Mucosa of descending colon (tissue), 3 donors: ENCODE results near the gene LPCAT1. TPM values are rescaled to one million over a fixed set of nuclear protein-coding genes. Genes with fewer than 3 reads are reported as not detected.

Source experiments
- ATAC-seq: fragments of 200-7000 bp; cut with Tn5 transposase; one replicate; pipeline ENCODE4 v1.9.1; 2020; ENCODE audit warnings: mild to moderate bottlenecking, moderate library complexity
- DNase-seq, 3 donors: peaks; one replicate each; pipeline ENCODE4 v3.0.0-alpha.2; 2020
- H3K36me3 ChIP-seq: fragments of 200-600 bp; one replicate; pipeline ENCODE4 v1.8.0; 2021; ENCODE audit warnings: low read depth, mild to moderate bottlenecking
- H3K4me1 ChIP-seq: fragments of 200-600 bp; one replicate; pipeline ENCODE4 v1.8.0; 2021; ENCODE audit warnings: low read depth, mild to moderate bottlenecking
- H3K4me3 ChIP-seq: fragments of 200-600 bp; one replicate; pipeline ENCODE4 v1.8.0; 2021; ENCODE audit warnings: mild to moderate bottlenecking
- H3K9me3 ChIP-seq: fragments of 200-600 bp; one replicate; pipeline ENCODE4 v1.8.0; 2021; ENCODE audit warnings: mild to moderate bottlenecking
- intact Hi-C, 2 donors: fragments of 100-400 bp; cut with DNase I in 1 of 2; cut with micrococcal nuclease in 1 of 2; formaldehyde crosslinking; loops; one replicate each; pipeline versions ENCODE4 v1.11.0 to v1.11.1; 2022; cut with DNase I, micrococcal nuclease
- total RNA-seq, 3 donors: library from RNA; stranded (reverse); fragmentation: NEBNext Ultra II Directional in 2 of 3; extraction: Animal tissue kit (Norgen Biotek cat#: 25700) in 2 of 3; gene quantifications; one replicate each; pipeline versions ENCODE4 v1.2.1 to v1.2.4, GENCODE V29; 2021 to 2023
- TF ChIP-seq, protein P1 (sequence below): fragments of 200-600 bp; IDR thresholded peaks from one replicate; pipeline ENCODE4 v1.8.0; 2022; ENCODE audit warnings: antibody characterized with exemption, mild to moderate bottlenecking
- donor health status: DM: no; HTN: no; CAD: no; lungs with moderate emphysema.
- donor health status: DM: no; HTN: no; CAD: no.
- donor health status: DM: no; HTN: yes; CAD: no.

LPCAT1 gene
- total RNA-seq, 3 donors from 2014 or later, result 6.7 to 27.2 (median 26.0) TPM

DNA sequence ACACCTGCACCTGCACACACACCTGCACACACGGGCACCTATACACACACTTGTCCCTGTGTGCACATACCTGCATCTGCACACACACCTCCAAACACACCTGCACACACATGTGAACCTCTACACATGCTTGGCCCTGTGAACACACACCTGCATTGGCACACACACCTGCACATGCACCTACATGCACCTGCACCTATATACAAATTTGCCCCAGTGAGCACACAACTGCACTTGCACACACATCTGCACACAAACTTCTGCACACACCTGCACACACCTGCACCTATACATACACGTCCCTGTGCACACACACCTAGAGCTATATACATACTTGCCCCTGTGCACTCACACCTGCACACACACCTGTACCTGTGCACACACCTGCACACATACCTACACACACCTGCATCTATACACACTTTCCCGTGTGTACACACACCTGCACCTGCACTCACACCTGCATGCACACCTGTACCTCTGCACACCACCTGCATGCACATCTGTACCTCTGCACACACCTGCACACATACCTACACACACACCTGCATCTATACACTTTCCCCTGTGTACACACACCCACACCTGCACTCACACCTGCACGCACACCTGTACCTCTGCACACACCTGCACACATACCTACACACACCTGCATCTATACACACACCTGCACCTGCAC is 21.5 kb upstream of the LPCAT1 start:
- DNase-seq, result no peak
- TF ChIP-seq, protein P1, sequence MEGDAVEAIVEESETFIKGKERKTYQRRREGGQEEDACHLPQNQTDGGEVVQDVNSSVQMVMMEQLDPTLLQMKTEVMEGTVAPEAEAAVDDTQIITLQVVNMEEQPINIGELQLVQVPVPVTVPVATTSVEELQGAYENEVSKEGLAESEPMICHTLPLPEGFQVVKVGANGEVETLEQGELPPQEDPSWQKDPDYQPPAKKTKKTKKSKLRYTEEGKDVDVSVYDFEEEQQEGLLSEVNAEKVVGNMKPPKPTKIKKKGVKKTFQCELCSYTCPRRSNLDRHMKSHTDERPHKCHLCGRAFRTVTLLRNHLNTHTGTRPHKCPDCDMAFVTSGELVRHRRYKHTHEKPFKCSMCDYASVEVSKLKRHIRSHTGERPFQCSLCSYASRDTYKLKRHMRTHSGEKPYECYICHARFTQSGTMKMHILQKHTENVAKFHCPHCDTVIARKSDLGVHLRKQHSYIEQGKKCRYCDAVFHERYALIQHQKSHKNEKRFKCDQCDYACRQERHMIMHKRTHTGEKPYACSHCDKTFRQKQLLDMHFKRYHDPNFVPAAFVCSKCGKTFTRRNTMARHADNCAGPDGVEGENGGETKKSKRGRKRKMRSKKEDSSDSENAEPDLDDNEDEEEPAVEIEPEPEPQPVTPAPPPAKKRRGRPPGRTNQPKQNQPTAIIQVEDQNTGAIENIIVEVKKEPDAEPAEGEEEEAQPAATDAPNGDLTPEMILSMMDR, result no peak

DNA sequence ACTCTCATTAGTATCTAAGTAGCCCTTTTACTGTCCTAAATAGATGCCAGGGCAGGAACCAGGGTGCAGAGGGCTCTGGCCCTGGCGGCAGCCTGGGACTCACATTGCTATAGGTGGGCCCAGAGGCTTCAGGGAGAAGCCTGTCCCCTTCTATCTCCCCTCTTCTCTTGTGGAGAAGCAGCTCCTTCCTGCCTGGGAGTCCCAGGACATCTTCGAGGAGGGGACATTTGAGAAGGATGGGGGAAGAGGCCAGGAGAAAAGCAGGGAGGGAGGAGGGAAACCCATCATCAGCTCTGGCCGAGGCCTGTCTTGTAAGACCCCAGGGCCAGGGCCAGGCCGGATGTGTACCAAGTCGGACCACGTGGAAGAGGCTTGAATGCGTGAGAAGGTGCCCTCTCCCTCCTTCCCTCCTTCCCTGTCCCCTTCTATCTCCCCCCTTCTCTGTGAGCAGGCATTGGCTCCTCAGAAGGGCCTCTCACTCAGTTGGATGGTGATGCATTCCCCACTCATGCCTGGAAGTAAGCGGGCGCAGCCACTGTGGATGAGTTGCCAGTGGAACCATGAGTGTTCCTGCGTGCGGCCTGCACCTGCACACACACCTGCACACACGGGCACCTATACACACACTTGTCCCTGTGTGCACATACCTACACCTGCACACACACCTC is 20.7 kb upstream of the LPCAT1 start:
- DNase-seq, result no peak

More for the DNA sequence above, 21.5 kb upstream of the LPCAT1 start:
- intact Hi-C loops, result no loop called here
- H3K9me3 ChIP-seq, result no peaks in the 10 kb centered on the region
- no peak for ATAC-seq
- H3K4me1 ChIP-seq, result no peaks in the 10 kb centered on the region
- H3K36me3 ChIP-seq, result no peaks in the 10 kb centered on the region
- H3K4me3 ChIP-seq, result no peak overlapping the region

DNA sequence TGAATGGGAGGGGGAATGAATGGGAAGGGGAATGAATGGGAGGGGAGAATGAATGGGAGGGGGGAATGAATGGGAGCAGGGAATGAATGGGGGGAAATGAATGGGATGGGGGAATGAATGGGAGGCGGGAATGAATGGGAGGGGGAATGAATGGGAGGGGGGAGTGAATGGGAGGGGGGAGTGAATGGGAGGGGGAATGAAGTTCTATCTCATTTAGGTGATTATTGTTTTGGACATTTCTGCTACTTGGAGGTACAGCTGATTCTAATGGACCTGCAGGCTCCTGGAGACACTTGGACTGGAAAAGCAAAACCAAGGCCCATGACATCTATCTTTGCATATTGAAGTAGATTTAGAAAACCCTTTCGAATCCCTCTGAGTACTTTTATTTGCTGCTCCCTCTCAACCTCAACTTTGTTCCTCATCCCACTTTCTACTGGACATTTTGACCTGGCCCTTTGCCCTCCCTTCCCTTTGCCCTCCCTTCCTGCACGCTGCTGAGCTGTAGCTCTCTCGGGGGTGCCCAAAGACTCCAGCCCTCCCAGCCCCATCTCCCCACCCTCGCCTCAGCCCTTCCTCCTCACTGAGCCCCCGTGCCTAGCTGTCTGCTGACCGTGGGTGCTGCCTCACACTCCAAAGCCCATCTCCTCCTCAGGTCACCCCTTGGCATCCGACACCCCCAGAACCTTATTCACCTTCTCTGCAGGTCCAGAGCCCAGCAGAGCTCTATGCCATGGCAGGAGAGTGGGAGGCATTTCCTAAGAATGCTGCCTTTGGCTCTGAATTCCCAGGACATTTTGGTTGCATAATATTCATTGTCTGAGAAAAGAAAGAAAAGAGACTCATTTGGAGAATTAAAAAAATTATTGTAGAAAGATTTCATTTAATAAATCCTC is 19.9 kb upstream of the LPCAT1 start:
- no peak for DNase-seq
- TF ChIP-seq, protein P1, result no peak
- intact Hi-C loops, result no loop called here
- Histone ChIP-seq H3K36me3 (no peaks in the 10 kb centered on the region), H3K4me3 (no peak overlapping the region), H3K4me1 (no peaks in the 10 kb centered on the region), H3K9me3 (no peaks in the 10 kb centered on the region)
- no peak for ATAC-seq

More for the DNA sequence above, 20.7 kb upstream of the LPCAT1 start:
- no peak overlapping the region for H3K4me3 ChIP-seq
- no peak for ATAC-seq
- no peaks in the 10 kb centered on the region for H3K4me1 ChIP-seq
- no peaks in the 10 kb centered on the region for H3K36me3 ChIP-seq
- no peaks in the 10 kb centered on the region for H3K9me3 ChIP-seq
- intact Hi-C loops, result no loop called here
- TF ChIP-seq, protein P1, result no peak

DNA sequence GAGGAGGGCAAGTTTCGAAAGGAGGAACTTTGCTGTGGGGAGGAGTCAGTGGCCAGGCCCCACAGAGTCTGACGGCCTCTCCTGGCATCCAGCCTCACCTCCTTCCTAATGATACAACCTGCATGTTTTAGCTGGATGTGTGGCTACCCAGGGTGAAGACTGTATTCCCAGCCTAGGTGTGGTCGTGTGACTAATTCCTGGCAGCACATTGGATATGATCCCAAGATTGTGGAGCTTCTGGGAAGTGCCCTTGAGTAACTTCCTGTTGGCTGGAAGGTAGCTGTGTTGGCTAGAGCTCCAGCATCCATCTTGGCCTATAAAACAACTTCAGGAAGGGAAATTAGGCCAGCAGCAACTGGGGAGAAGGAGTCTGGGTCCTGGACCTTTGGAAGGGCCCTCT is 19.0 kb upstream of the LPCAT1 start:
- Histone ChIP-seq H3K4me1 (no peaks in the 10 kb centered on the region), H3K4me3 (no peak overlapping the region), H3K36me3 (no peaks in the 10 kb centered on the region), H3K9me3 (no peaks in the 10 kb centered on the region)
- TF ChIP-seq, protein P1, result no peak
- peak; percentile 96 for ATAC-seq
- peak in 2 of 3 donors; percentile 50 to 62 for DNase-seq
- intact Hi-C loops, result no loop called here

DNA sequence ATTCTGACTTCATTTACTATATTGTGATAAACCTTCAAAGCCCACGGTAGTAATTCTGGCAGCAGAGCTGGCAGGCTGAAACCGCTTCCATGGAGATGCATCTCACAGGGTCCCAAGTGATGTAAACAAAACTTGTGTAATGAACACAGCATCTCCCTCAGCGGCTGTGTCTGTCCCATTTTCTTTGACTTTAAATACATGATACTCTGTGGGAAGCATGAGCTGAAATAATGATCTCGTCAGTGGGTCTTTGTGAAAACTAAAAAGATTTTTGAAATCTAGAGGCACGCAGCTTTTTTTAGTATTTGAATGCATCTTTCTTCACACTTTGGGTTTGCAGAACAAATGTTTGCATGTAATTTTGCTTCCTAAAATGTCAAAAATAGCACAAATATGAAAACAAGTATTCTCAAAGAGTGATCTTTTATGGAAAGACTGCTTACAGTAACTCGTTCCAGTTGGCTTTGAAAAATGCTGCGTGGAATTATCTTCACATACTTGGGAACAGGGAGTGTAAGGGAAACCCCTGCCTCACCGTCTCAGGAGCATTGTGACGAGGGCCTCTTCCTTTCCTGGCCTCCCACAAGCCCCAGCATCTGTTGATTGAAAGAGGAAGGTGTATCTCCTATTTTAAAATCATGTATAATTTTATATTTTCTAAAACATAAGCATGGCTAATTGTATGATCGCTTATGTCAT is 18.1 kb upstream of the LPCAT1 start:
- DNase-seq (no peak), ATAC-seq (no peak)
- intact Hi-C loops, result no loop called here
- H3K36me3 ChIP-seq, result no peaks in the 10 kb centered on the region
- H3K4me3 ChIP-seq, result no peak overlapping the region
- H3K9me3 ChIP-seq, result no peaks in the 10 kb centered on the region
- TF ChIP-seq, protein P1, result no peak
- no peaks in the 10 kb centered on the region for H3K4me1 ChIP-seq
